Measurements from ENCODE around the gene ZC3H18. TPM values are rescaled to one million over a fixed set of nuclear protein-coding genes. Genes with fewer than 3 reads are reported as not detected.

The ZC3H18 gene
- total RNA-seq: 10 to 100 TPM; 32.6 to 43.7 TPM
- long read RNA-seq, partial matches to known transcripts: 20 of 27 reads
- long read RNA-seq, other reads (novel, unspliced or antisense): 4 of 27 reads

DNA sequence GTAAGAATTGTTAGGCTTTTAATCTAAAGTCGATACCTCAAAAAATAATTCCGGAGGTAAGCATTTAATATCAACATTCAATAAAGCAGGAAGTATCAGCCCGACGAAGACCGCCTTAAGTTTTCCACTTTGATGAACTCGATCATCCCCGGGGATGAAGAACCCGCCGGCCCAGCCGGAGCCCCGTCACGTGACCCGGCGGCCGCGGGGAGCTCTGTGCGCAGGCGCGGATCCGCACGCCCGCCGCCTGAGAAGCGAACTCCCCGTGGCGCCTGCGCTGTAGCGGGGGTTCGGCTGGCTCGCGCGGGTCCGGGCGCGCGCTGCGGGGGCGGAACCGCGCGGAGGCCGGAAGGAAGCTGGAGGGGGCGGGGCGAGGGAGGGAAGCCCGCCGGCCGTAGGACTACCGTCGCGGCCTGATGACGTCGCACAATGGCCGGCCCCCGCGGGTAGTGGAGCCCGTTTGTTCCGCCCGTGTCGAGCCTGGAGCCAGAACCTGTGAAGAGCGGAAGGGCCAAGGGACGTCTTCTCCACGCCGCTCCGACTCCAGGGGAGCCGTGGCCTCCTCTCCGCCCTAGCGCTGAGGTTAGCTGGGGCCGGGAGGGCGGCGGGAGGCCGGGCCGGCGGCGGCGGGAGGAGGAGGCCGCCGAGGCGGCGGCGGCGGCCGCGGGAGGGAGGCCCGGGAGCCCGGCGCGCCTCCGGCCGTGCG is at the start of gene ZC3H18:
Gene ZC3H18 (plus strand): TSS at position 419 of the 706 bp plus-strand sequence. CDS start 6,721 bp downstream, outside the sequence.
- ATAC-seq: peak; percentile 96
- intact Hi-C loops (cut with DNase I, micrococcal nuclease): loop anchor here in 1 of 2 donors (10.0 kb wide), 1 partner anchor 125 kb away; no protein-coding TSS in a partner anchor
- DNase-seq: peak; percentile 92 to 99

DNA sequence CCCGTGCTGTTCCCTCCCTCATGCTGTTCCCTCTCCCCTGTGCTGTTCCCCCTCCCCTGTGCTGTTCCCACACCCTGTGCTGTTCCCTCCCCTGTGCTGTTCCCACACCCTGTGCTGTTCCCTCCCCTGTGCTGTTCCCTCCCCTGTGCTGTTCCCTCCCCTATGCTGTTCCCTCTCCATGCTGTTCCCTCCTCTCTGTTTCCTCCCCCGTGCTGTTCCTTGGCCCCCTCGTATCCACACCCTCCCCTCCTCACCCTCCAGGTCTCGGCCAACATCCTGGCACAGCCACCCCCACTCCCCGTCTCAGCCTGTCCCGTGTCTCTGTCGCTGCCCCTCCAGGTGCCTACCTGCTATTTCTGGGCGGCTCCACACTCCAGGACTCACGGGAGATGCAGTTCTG is 48.5 kb upstream of the ZC3H18 start:
- ATAC-seq: no peak
- no peak for DNase-seq
- intact Hi-C loops (cut with DNase I, micrococcal nuclease): no loop called here

DNA sequence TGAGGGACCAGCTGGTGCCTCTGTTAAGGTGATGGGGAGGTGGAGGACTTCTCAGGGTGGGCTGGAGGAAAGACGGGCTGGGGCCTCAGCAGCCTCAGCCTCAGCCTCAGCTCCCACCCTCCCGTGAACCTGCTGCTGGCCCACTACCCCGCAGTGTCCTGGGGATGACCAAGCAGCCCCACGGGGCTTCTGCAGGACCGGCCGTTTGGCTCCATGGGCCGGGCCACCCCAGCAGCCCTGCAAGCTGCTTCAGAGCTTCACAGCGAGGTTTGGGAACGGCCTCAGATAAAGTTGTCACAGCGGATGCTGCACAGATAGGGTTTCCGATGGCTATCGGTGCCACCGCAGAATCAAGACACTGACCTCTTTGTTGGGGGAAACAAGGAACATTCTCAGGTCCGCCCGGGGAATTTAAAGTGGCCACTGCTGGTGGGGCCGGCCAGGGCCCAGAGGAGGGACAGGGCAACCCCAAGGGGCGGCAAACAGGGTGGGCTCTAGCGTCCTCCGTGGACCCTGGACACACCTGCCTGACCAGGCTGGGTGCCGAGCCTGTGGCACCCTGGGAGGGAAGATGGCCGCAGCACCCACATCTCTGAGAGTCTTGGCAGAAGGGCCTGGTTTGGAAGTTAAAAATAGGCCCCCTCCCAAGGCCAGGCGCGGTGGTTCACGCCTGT is 47.8 kb upstream of the ZC3H18 start:
- intact Hi-C loops (cut with DNase I, micrococcal nuclease): no loop called here
- ATAC-seq (no peak), DNase-seq (no peak)

DNA sequence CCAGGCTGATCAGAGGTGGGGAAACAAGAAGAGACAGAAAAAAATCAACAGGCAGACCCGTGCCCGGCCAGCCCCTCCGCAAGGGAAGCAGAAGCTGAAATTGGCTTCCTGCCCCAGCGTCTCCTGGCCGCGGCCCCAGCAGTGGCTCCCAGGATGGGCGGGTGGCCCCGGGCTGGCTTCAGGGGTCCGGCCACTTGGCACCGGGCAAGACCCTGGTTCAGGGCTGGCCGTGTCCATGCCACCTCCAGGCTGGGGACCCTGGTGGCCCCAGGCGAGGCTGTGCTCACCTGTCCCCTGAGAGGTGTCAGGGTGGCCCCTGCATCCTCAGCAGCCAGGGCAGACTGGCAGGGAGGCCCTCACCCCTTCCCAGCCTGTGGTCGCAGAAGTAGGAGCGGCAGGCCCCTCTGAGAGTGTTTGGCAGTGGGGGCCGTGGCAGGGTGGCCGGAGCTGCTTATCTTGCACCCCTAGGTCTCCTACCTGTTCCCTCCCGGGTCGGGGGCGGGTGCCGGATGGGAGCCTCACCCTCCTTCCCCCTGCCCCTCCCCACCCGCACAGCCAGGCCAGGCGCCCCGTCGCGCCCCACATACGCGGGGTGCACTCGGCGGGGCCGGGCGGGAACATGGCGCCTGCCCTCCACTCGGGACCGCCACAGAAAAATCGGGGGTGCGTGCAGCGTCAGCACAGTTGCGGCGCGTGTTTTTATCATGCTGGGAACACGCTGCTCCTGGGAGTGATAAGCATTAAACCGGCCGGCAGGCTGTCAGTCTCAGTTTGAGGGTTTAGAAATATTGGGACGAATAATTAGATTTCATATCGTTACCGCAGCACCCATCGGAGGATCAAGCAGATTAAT is 46.7 kb upstream of the ZC3H18 start:
- ATAC-seq (no peak), DNase-seq (no peak)
- intact Hi-C loops (cut with DNase I, micrococcal nuclease): no loop called here

DNA sequence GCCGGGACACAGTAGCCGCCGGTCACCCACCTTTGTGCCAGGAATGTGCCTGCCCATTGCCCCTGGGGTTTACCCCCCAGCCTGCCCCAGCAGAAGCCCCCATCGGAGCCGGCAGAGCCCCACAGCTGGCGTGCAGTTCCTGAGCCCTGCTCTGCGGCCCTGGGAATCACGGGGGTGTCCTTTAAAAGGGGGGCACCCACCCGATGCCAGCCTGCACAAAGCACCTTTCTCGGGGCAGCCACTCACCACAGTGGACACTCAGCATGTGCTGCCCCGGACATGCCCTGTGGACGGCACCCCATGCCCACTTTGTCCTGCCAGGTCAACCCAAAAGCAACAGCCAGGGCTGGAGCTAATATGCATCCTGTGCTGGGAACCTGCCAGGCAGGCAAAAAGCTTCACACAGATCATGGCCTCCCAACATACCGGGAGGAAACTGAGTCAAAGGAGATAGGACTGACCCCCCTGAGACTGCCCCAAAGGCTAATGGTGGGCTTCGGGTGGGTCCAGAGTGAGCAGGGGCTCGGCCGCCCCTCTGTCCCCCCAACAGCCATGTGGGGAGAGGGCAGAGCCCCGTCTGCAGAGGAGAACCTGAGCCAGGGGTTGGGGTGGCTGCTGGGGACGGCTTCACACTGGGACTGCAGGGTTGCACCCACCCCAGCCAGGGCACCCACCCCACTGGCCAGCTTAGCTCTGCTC is 45.8 kb upstream of the ZC3H18 start:
- no peak for DNase-seq
- no peak for ATAC-seq
- intact Hi-C loops (cut with DNase I, micrococcal nuclease): no loop called here

DNA sequence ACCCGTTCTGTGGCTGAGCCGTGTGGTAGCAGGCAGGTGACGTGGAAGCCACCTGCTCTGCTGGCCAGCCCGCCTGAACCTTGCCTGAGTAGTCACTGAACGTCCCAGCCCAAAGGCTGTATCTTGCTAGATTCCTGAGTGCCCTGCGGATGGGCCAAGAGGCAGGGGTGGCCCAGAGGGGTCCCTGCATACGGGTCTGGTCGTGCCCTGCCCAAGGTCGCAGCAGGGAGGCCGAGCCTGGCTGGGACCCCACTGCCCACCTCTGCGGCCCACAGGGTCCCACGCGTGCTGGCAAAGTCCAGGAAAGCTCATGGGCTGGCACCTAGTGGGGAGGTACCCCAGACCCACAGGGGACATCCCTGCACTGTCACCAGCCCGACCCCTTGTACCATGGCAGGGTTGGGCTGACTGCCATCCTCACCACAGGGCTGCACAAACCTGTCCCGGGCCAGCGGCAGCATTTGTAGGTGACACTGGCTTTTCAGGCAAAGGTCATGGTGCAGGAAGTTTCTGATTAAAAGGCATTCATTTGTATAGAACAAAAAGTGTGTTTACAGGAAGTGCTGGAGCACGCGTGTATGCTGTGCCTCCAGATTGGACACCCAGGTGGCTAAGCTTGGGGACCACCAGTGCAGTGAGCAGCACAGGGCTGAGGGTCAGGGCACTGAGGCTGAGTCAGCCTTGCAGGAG is 45.1 kb upstream of the ZC3H18 start:
- intact Hi-C loops (cut with DNase I, micrococcal nuclease): no loop called here
- DNase-seq (no peak), ATAC-seq (peak; percentile 56)

DNA sequence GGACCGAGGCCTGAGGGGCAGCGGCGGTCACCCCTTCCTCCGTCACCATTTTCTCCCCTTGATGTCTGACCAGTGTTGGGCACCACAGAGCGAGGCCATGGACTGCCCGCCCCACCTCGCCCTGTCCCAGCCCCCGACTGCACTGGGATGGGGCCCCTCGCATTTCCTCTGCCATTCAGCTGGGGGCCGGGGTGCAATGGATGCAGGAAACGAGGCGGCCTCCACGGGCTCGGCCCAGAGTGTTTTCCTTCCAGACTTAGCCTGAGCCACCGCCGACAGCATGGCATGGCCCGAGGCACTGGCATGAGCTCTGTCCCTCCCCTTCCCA is 44.6 kb upstream of the ZC3H18 start:
- intact Hi-C loops (cut with DNase I, micrococcal nuclease): no loop called here
- no peak for ATAC-seq
- no peak for DNase-seq

DNA sequence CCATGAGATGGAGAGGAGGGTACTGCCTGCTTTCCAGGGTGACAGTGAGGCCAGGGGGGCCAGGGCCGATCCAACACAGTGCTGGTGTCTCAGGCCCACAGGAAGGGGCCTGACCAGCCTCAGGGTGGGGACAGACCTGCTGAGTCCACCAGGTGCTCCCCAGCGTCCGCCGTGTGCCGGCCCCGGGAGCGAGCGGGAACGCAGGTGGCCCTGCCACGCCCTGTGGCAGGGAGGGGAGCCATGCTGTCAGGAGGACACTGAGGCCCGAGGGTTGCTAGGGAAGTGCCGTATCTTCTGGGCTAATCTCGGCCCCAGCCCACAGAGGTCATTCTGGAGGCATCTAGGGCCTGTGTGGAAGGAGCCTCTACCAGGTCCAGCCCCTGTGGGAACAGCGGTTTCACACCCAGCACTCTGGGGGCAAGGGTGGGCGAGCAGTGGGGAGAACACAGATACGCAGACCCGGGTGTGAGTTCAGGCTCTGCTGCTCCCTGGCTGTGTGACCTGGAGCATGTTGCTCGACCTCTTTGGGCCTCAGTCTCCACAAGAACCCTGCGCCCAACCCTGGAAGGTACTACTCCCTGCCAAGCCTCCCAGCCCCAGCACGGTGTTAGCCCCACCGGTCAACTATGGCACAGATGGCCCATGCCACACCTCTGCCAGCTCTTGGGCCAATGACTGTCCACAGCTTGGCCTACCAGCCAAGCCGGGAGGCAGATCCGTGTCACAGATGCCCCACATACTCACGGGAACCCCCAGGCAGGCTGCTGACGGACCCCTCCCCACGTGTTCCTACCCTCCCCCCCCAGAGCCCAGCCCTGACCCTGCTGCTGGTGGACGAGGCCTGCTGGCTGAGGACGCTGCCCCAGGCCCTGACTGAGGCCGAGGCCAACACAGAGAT is 43.9 kb upstream of the ZC3H18 start:
- DNase-seq (no peak), ATAC-seq (peak; percentile 18)
- intact Hi-C loops (cut with DNase I, micrococcal nuclease): loop anchor here in 1 of 2 donors (2.0 kb wide), 1 partner anchor 83 kb away; no protein-coding TSS in a partner anchor

DNA sequence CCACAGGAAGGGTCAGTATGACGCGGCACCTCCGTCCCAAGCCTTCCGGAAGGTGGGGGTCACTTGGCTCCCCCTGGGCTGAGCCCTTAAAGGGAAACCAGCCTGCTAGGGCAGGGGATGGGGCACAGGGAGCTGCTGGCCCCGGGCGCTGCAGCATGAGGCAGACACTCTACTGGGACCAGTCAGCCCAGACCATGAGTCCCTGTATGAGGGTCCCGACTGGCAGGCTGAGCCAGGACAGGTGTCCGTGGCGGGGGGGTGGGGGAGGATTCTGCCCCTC is 43.4 kb upstream of the ZC3H18 start:
- intact Hi-C loops (cut with DNase I, micrococcal nuclease): loop anchor here in 1 of 2 donors (2.0 kb wide), 1 partner anchor 84 kb away; no protein-coding TSS in a partner anchor
- ATAC-seq: peak; percentile 2
- DNase-seq: no peak

DNA sequence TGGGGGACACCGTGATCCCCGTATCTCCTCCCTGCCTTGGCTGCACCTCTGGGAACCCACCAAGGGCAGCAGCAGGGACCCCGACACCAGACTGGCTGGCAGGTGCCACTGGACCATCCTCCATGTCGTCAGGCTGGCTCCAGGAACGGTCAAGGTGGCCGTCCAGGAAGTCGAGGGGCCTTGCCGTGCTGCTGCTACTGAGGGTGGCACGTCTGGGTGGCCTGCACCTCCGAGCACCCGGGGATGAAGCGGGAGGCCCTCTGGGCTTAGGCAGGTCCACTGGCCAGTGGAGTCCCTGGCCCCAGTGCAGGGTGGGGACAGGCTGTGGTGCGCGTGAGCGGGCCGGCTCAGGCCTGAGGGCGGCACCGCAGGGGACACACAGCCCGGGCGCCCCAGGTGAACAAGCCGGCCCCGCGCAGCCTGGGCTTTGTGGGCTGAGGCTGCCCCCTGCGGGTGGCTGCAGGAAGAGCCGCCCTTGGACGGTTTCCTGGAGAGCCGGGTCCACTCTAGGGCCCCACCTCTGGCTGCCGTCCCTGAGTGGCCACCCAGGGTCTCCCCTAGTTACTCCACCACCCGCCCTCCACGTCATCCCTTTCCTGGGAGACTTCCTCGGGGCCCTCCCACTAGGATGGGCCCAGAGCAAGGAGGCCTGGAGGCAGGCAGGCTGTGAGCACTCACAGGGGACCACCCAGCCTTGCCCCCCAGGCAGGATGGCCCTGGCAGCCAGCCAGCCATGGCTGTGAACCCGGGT is 42.8 kb upstream of the ZC3H18 start:
- intact Hi-C loops (cut with DNase I, micrococcal nuclease): loop anchor here in 1 of 2 donors (2.0 kb wide), 1 partner anchor 85 kb away; no protein-coding TSS in a partner anchor
- DNase-seq: peak in 1 of 2 donors; percentile 76
- ATAC-seq: peak; percentile 68

DNA sequence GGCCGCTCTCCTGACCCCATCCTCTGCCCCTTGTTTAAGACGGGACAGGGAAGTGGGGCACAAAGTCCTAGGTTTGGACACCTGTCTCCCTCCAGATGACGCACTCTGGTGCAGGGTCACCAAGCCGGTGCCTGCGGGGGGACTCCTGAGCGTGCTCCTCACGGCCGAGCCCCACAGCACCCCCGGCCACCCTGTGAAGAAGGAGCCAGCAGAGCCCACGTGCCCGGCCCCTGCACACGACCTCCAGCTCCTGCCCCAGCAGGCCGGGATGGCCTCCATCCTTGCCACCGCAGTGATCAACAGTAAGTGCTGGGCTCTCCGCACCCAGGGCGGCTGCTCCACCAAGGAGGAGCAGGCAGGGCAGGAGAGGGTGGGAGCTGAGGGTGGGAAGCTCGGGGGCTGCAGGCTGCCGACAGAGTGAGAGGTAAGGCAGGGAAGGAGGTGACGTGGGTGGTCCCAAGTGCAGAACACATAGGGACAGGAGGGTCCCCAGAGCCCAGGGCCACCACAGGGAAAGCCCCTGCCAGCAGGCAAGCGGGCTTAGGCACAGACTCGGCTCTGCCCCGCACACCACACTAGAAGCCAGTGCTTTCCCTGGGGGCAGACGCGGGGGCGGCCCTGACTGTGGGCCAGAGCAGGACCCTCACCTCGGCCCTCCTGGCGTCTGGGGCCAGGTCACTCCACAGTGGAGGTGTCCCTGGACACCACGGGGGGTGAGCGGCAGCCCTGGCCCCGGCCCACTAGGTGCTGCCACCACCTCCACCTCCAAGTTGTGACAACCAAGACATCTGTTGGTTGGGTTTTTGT is 42.1 kb upstream of the ZC3H18 start:
- intact Hi-C loops (cut with DNase I, micrococcal nuclease): loop anchor here in 1 of 2 donors (2.0 kb wide), 1 partner anchor 85 kb away; no protein-coding TSS in a partner anchor
- DNase-seq (no peak), ATAC-seq (no peak)

DNA sequence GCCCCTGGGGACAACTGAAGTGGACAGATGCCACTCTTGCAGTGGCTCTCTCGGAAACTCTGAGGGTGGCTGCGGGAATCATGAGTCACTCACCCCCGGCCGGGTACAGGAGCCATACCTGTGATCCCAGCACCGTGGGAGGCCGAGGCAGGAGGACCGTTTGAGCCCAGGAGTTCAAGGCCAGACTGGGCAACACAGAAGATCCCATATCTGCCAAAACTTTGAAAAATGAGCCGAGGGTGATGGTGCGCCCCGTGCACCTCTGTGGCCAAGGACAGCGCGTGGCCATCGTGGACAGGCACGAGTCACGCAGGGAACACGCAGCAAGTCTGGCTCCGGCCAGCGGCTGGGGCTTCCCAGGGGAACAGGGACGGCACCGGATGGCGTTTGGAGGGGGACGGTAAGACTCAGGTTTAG is 41.3 kb upstream of the ZC3H18 start:
- no peak for ATAC-seq
- no peak for DNase-seq
- intact Hi-C loops (cut with DNase I, micrococcal nuclease): no loop called here

DNA sequence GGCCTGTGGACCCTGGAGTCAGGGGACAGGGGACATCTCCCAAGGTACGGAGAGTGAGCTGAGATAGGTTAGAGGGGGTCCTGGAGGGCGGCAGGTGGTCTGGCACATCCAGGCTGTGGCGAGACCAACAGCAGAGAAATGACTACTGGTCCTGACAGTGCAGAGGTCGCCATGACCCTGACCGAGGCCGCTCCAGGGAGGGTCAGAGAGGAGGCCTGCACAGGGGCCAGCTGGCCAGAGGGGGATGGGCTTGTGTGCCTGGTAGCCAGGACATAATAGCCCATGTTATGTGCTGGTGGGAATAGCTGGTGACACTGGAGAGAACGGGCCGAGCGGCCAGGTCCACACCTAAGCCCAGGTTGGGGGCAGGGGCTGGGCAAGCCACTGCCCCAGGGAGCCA is 40.6 kb upstream of the ZC3H18 start:
- no peak for ATAC-seq
- DNase-seq: no peak
- intact Hi-C loops (cut with DNase I, micrococcal nuclease): no loop called here

DNA sequence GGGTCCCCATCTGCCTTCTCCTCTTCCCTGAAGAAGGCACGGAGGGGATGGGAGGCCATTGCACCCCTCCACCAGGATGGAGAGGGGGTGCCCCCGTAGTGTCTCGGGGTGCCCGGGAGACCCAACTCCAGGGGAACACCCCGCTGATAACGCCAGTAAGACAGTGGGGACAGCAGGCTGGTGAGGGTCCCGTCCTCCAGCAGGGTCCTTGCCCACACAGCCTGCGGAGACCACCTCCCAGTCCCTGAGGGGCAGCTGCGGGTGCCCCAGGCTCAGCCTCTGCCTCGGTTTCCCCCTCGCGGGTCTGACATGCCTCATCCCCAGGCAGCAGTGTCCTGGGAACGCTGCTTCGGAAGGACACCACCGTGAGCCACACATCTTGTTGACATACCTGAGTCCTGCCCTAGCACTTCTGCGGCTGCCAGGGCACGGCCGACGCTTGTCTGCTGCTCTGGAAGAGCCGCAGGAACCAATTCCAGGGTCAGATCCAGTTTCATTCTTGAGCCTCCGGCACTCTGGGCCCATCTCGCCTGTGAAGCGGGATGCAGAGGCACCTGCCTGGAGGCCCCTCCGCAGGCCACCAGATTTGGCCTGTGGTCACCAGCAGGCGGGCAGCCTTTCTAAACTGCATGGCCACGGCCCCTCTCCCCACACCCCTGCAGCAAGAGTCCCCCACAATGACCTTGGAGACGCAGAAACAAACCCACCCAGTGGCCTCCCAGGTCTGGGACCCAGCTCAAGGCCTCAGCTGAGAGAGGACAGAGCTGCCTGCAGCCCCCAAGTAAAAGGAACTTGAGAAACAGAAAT is 39.9 kb upstream of the ZC3H18 start:
- intact Hi-C loops (cut with DNase I, micrococcal nuclease): no loop called here
- no peak for DNase-seq

DNA sequence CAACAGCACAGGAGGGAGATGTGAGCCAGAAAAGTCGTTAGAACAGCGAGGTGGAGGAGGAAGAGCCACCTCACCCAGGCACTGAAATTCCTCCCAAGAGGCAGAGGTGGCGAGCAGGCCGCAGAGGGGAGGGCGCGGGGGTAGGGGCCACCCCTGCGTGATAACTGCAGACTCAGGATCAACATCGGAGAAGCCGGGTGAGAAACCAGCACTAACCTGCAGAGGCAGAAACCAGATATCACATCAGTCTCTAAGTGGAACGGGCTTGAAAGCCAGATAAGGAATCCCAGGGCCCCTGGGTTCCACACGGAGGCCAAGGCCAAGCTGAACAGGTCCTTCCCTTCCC is 39.4 kb upstream of the ZC3H18 start:
- intact Hi-C loops (cut with DNase I, micrococcal nuclease): no loop called here
- DNase-seq: no peak
- no peak for ATAC-seq

More for the DNA sequence above, 39.9 kb upstream of the ZC3H18 start:
- no peak for ATAC-seq

Data from left colon (tissue), 2 donors.